Ovary (tissue), 9 donors: Measurements from ENCODE around the gene STKLD1. TPM values are rescaled to one million over a fixed set of nuclear protein-coding genes. Genes with fewer than 3 reads are reported as not detected.
A peak's percentile ranks its signal among the peaks of the same experiment; 100 is the strongest.

ENCODE experiments used
- DNase-seq, 5 donors: peaks; one replicate each; pipeline ENCODE4 v3.0.0-alpha.2; 2019 to 2020
- H3K27ac ChIP-seq, 2 donors: fragments of 200-600 bp; one replicate each; pipeline versions ENCODE4 v1.5.1 to v1.8.0; 2019 to 2022
- H3K27me3 ChIP-seq: fragments of 200-600 bp; one replicate; pipeline ENCODE4 v1.8.0; 2022
- H3K36me3 ChIP-seq: fragments of 200-600 bp; sonication (generic); one replicate; pipeline ENCODE4 v1.5.1; 2019
- H3K4me1 ChIP-seq: one replicate; pipeline ENCODE4 v1.8.1; 2013; ENCODE audit warnings: mild to moderate bottlenecking, moderate library complexity; ENCODE audit not compliant: insufficient read depth
- H3K4me3 ChIP-seq: fragments of 200-600 bp; sonication (generic); one replicate; pipeline ENCODE4 v1.5.1; 2017
- H3K9me3 ChIP-seq, 2 donors: fragments of 200-600 bp in 1 of 2; sonication (generic) in 1 of 2; one replicate each; pipeline versions ENCODE4 v1.5.1 to v1.8.1; 2013 to 2019; ENCODE audit warnings: mild to moderate bottlenecking in 1 of 2, moderate library complexity in 1 of 2
- CTCF ChIP-seq, 3 donors: fragments of 450-650 bp in 2 of 3; fragments of 200-600 bp in 1 of 3; IDR thresholded peaks; one replicate each; pipeline versions ENCODE4 v1.5.1 to v1.8.0; 2016 to 2022; ENCODE audit warnings: antibody characterized with exemption in 3 of 3, mild to moderate bottlenecking in 1 of 3
- EP300 ChIP-seq: sonication (generic); formaldehyde crosslinking; IDR thresholded peaks from one replicate; pipeline ENCODE4 v1.6.1; 2017; ENCODE audit warnings: antibody characterized with exemption
- POLR2A ChIP-seq: fragments of 450-650 bp; IDR thresholded peaks from one replicate; pipeline ENCODE4 v1.6.1; 2017; ENCODE audit warnings: antibody characterized with exemption, mild to moderate bottlenecking, moderate library complexity
- WGBS, 3 donors: extraction: QIAGEN DNeasy Blood & Tissue Kit in 1 of 3; methylation state at CpG; one replicate each; pipeline versions ENCODE4 v1.1.5 to v1.1.7; 2013 to 2017; 5-methylcytosine and 5-hydroxymethylcytosine counted together
- intact Hi-C, 4 donors: fragments of 100-400 bp; cut with DNase I; formaldehyde crosslinking; loops; one replicate each; pipeline versions ENCODE4 v1.11.0 to v1.15.1; 2022 to 2023
- polyA plus RNA-seq, 2 donors: library from polyadenylated mRNA; stranded (reverse); fragments of 200-250 nt in 1 of 2; fragments of 350-450 nt in 1 of 2; fragmentation: Illumina TruSeq in 1 of 2; extraction: RNeasy Lipid Tissue Mini Kit (QIAGEN cat#74804) in 1 of 2; gene quantifications; one replicate each; pipeline ENCODE4 v1.2.3, GENCODE V29; 2013 to 2014
- total RNA-seq, 7 donors: library from RNA; depleted of rRNA in 2 of 7; stranded (reverse); fragments of >200 nt in 2 of 7; fragmentation: NEBNext Ultra II Directional in 3 of 7; extraction: Animal tissue kit (Norgen Biotek cat#: 25700) in 3 of 7; gene quantifications; one replicate each; pipeline versions ENCODE4 v1.1.0 to v1.2.4, GENCODE V29; 2016 to 2023
- donor health status: DM: no; HTN: no; CAD: no; lungs with moderate emphysema.
- donor health status: DM: no; HTN: no; CAD: no.
- donor health status: Bipolar disorder and iron deficiency.
- donor health status: DM: yes; HTN: yes; CAD: no.
- donor health status: DM: no; HTN: no; CAD: no.
- donor health status: DM: yes; HTN: yes; CAD: no.

Gene STKLD1
- total and polyA plus RNA-seq, 9 donors = 0.48 to 2.3 (median 1.3) TPM

GRCh38 chr9:133355881-133356357 lies 20.2 kb upstream of the STKLD1 start:
- DNase-seq = no peak
- no peaks in the 10 kb centered on the region for H3K27me3 ChIP-seq
- no peaks in the 10 kb centered on the region for H3K9me3 ChIP-seq
- peak overlapping the region; percentile 77 for H3K4me3 ChIP-seq
- no peaks in the 10 kb centered on the region for H3K36me3 ChIP-seq
- peak overlapping the region in 1 of 2 donors; percentile 28 for H3K27ac ChIP-seq
- peaks cover 6% of the 10 kb centered on the region for H3K4me1 ChIP-seq
- 1% methylated on average over 30 to 31 of the region's 31 CpGs for WGBS, 3 donors
- no peak for TF ChIP-seq EP300
- TF ChIP-seq CTCF (IDR thresholded peaks at IDR 0.05) = no peak
- TF ChIP-seq POLR2A = no peak
- intact Hi-C loops = no loop called here

GRCh38 chr9:133356391-133357091 lies 19.6 kb upstream of the STKLD1 start, which contains the start of the genes SURF1 and SURF2:
SURF1 (minus strand) TSS chr9:133356487; CDS start chr9:133356453, 34 bp downstream.
SURF2 (plus strand) TSS chr9:133356550; CDS start chr9:133356593, 43 bp downstream.
- DNase-seq = peak; percentile 81 to 93 (median 85)
- H3K4me3 ChIP-seq = peak within 1 kb of the TSS; percentile 77
- peaks cover 6% of the 10 kb centered on the region for H3K4me1 ChIP-seq
- intact Hi-C loops = no loop called here
- H3K27ac ChIP-seq = peak within 1 kb of the TSS; percentile 28 to 38
- no peaks in the 10 kb centered on the region for H3K36me3 ChIP-seq
- no peaks in the 10 kb centered on the region for H3K27me3 ChIP-seq
- TF ChIP-seq CTCF (IDR thresholded peaks at IDR 0.05) (no peak), POLR2A (peak; percentile 11)
- 1% methylated on average over 60 to 78 of the region's 78 CpGs for WGBS, 3 donors
- no peaks in the 10 kb centered on the region for H3K9me3 ChIP-seq

- H3K9me3 ChIP-seq = no peaks in the 10 kb centered on the region
- TF ChIP-seq POLR2A (no peak), CTCF (IDR thresholded peaks at IDR 0.05) (no peak), EP300 (no peak)
- WGBS, 3 donors = 69 to 83% (median 73%) methylated on average over 14 of the region's 14 CpGs
Observed at GRCh38 chr9:133357656-133358055, 18.5 kb upstream of the STKLD1 start.

GRCh38 chr9:133359399-133360175 lies 16.6 kb upstream of the STKLD1 start:
- Histone ChIP-seq H3K9me3 (no peaks in the 10 kb centered on the region), H3K27me3 (no peaks in the 10 kb centered on the region), H3K27ac (no peak overlapping the region), H3K4me1 (peaks cover 6% of the 10 kb centered on the region), H3K36me3 (no peaks in the 10 kb centered on the region), H3K4me3 (no peak overlapping the region)
- DNase-seq = peak in 1 of 5 donors; percentile 38
- TF ChIP-seq CTCF (IDR thresholded peaks at IDR 0.05) = no peak
- intact Hi-C loops = no loop called here
- 52 to 60% (median 60%) methylated on average over 20 of the region's 20 CpGs for WGBS, 3 donors

More at GRCh38 chr9:133357656-133358055, 18.5 kb upstream of the STKLD1 start:
- H3K4me1 ChIP-seq = peaks cover 6% of the 10 kb centered on the region
- H3K27ac ChIP-seq = no peak overlapping the region
- no peaks in the 10 kb centered on the region for H3K36me3 ChIP-seq
- H3K27me3 ChIP-seq = no peaks in the 10 kb centered on the region
- H3K4me3 ChIP-seq = no peak overlapping the region
- no peak for DNase-seq
- intact Hi-C loops = no loop called here
